Measurements from ENCODE around the gene ZNF664. TPM values are rescaled to one million over a fixed set of nuclear protein-coding genes. Genes with fewer than 3 reads are reported as not detected.

ZNF664 gene
- total and polyA plus RNA-seq, 4 donors: 31.7 to 118 (median 69.5) TPM

DNA sequence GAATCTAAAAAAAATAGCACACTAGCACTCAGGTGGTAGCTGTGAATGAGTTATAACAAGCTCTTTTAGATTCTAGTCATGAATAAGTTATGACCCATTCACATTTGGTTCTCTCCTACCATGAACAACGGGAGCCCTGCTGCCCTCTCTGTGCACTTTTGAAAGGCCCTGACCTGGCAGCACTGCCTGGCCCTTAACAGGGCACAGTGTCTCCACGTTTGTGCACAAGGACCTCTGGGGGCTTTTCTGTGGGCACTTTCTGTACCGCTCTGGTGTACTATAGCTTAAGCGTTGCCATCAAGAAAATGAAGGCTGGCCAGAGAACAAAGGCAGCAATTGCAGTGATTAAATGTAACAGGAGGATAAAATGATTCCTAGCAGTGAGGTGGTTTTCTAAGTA, 21.5 kb upstream of the ZNF664 start:
- Histone ChIP-seq H3K9me3 (ENCODE audit: control insufficient read depth in 4 of 4, insufficient read depth in 3 of 4, low read length in 3 of 4) (no peaks in the 10 kb centered on the region), H3K27me3 (ENCODE audit: control insufficient read depth in 3 of 3, insufficient read depth in 3 of 3, low read length in 2 of 3) (no peaks in the 10 kb centered on the region), H3K4me1 (ENCODE audit: control insufficient read depth in 5 of 5, insufficient read depth in 5 of 5, low read length in 5 of 5) (peaks cover 12 to 29% (median 14%) of the 10 kb centered on the region in 5 donors), H3K27ac (ENCODE audit: low read depth in 1 of 2, low read length in 1 of 2) (peak overlapping the region in 1 of 2 donors; percentile 6), H3K4me3 (no peak overlapping the region), H3K36me3 (ENCODE audit: control insufficient read depth in 4 of 4, insufficient read depth in 4 of 4, low read length in 4 of 4) (no peaks in the 10 kb centered on the region), H3K9ac (ENCODE audit: insufficient read depth in 1 of 2, low read length in 2 of 2) (no peak overlapping the region)
- WGBS, 2 donors: 76 to 90% methylated on average over 4 of the region's 4 CpGs
- ATAC-seq (ENCODE audit: insufficient read depth, low FRiP score) (no peak), DNase-seq (no peak)
- TF ChIP-seq, protein P1, sequence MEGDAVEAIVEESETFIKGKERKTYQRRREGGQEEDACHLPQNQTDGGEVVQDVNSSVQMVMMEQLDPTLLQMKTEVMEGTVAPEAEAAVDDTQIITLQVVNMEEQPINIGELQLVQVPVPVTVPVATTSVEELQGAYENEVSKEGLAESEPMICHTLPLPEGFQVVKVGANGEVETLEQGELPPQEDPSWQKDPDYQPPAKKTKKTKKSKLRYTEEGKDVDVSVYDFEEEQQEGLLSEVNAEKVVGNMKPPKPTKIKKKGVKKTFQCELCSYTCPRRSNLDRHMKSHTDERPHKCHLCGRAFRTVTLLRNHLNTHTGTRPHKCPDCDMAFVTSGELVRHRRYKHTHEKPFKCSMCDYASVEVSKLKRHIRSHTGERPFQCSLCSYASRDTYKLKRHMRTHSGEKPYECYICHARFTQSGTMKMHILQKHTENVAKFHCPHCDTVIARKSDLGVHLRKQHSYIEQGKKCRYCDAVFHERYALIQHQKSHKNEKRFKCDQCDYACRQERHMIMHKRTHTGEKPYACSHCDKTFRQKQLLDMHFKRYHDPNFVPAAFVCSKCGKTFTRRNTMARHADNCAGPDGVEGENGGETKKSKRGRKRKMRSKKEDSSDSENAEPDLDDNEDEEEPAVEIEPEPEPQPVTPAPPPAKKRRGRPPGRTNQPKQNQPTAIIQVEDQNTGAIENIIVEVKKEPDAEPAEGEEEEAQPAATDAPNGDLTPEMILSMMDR (IDR thresholded peaks at IDR 0.05; ENCODE audit: control extremely low read depth, extremely low read depth): no peak

DNA sequence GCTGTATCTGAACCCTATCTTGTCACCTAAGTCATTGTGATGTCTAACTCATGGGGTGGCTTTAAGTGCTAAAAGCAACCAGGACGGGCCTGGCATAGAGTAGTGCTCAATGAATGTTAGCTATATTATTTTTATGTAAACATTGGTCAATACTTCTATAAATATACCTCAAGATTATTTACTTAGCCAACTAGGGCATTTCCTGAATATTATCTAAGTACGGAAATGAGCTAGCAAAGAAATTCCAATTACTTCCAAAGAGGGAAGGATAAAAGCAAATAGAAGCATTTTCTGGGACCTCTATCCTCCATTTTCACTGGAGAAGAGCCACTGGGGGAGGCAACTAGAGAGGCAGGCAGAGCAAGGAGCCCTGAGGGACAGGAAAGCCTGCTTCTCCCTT, 21.0 kb upstream of the ZNF664 start:
- Histone ChIP-seq H3K27me3 (ENCODE audit: control insufficient read depth in 3 of 3, insufficient read depth in 3 of 3, low read length in 2 of 3) (no peaks in the 10 kb centered on the region), H3K27ac (ENCODE audit: low read depth in 1 of 2, low read length in 1 of 2) (peak overlapping the region in 1 of 2 donors; percentile 66), H3K4me1 (ENCODE audit: control insufficient read depth in 5 of 5, insufficient read depth in 5 of 5, low read length in 5 of 5) (peaks cover 12 to 29% (median 14%) of the 10 kb centered on the region in 5 donors), H3K9ac (ENCODE audit: insufficient read depth in 1 of 2, low read length in 2 of 2) (no peak overlapping the region), H3K9me3 (ENCODE audit: control insufficient read depth in 4 of 4, insufficient read depth in 3 of 4, low read length in 3 of 4) (no peaks in the 10 kb centered on the region), H3K4me3 (no peak overlapping the region), H3K36me3 (ENCODE audit: control insufficient read depth in 4 of 4, insufficient read depth in 4 of 4, low read length in 4 of 4) (no peaks in the 10 kb centered on the region)
- TF ChIP-seq, protein P1 (IDR thresholded peaks at IDR 0.05; ENCODE audit: control extremely low read depth, extremely low read depth): no peak
- 49 to 59% methylated on average over 2 of the region's 2 CpGs for WGBS, 2 donors
- DNase-seq: peak in 2 of 3 donors; percentile 27 to 57
- no peak for ATAC-seq (ENCODE audit: insufficient read depth, low FRiP score)

DNA sequence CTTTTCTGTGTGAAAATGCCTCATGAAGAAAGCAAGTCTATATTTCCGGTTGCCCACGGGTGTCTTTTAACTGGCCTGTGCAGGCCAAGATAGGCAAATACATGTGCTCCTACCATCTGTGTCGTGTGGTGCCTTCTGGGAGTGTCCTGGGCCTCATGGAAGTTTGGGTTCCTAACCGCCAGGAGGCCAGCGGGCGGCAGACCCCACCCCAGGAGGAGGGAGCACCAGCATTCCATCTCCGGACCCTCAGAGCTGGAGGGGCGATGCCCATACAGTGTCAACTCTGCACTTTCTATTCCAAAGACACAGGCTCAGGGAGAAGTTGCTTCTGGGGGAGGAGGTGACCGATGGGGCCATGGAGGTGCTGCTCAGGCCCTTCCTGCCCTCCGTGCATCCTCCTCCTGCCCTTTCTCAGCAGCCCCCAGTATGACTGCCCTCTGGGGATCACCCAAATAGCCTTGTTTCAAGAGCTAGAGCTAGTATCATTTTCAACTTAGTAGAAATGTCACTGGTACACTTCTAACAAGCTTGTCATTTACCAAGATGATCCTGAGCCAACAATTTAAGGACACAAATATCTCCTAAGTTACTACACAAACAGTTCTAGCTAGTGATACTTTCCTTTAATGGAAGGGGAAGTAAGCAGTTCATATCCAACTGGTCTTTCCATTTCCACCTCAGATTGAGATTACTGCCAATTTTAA, 18.2 kb upstream of the ZNF664 start:
- H3K27me3 ChIP-seq (ENCODE audit: control insufficient read depth in 3 of 3, insufficient read depth in 3 of 3, low read length in 2 of 3): no peaks in the 10 kb centered on the region
- TF ChIP-seq, protein P1 (IDR thresholded peaks at IDR 0.05; ENCODE audit: control extremely low read depth, extremely low read depth): no peak
- no peak overlapping the region for H3K9ac ChIP-seq (ENCODE audit: insufficient read depth in 1 of 2, low read length in 2 of 2)
- peaks cover 7 to 22% (median 14%) of the 10 kb centered on the region in 5 donors for H3K4me1 ChIP-seq (ENCODE audit: control insufficient read depth in 5 of 5, insufficient read depth in 5 of 5, low read length in 5 of 5)
- DNase-seq (no peak), ATAC-seq (ENCODE audit: insufficient read depth, low FRiP score) (no peak)
- no peaks in the 10 kb centered on the region for H3K9me3 ChIP-seq (ENCODE audit: control insufficient read depth in 4 of 4, insufficient read depth in 3 of 4, low read length in 3 of 4)
- H3K36me3 ChIP-seq (ENCODE audit: control insufficient read depth in 4 of 4, insufficient read depth in 4 of 4, low read length in 4 of 4): peaks cover 0 to 7% (median 3%) of the 10 kb centered on the region in 4 donors
- no peak overlapping the region for H3K4me3 ChIP-seq
- no peak overlapping the region for H3K27ac ChIP-seq (ENCODE audit: low read depth in 1 of 2, low read length in 1 of 2)
- WGBS, 2 donors: 94 to 97% methylated on average over 10 of the region's 10 CpGs
